Neuron (in vitro differentiated cells): Measurements from ENCODE around the gene BRDT.
"Not testable (repeated sequence)": the region's sequence is repeated elsewhere in the genome, so short reads cannot be mapped to it uniquely, and the experiment has no call there.

ENCODE experiments used
- H2AFZ ChIP-seq: one replicate; pipeline ENCODE4 v1.6.1; 2013; ENCODE audit warnings: low read depth, mild to moderate bottlenecking, inconsistent platforms, low read length, moderate library complexity
- H3K27me3 ChIP-seq: one replicate; pipeline ENCODE4 v1.6.1; 2013; ENCODE audit warnings: low read length; ENCODE audit not compliant: insufficient read depth
- H3K36me3 ChIP-seq: one replicate; pipeline ENCODE4 v1.6.1; 2013; ENCODE audit warnings: low read length; ENCODE audit not compliant: insufficient read depth
- H3K4me1 ChIP-seq: one replicate; pipeline ENCODE4 v1.6.1; 2013; ENCODE audit warnings: low read length; ENCODE audit not compliant: insufficient read depth
- H3K4me3 ChIP-seq: 2 replicates; pipeline ENCODE4 v1.5.1; 2013; ENCODE audit warnings: mild to moderate bottlenecking, low read length, moderate library complexity
- H3K9me3 ChIP-seq: one replicate; pipeline ENCODE4 v1.6.1; 2013; ENCODE audit warnings: low read length

Gene BRDT

GRCh38 chr1:92016720-92017316 lies 67.6 kb downstream of the BRDT start:
- no peaks in the 10 kb centered on the region for H3K9me3 ChIP-seq

DNA sequence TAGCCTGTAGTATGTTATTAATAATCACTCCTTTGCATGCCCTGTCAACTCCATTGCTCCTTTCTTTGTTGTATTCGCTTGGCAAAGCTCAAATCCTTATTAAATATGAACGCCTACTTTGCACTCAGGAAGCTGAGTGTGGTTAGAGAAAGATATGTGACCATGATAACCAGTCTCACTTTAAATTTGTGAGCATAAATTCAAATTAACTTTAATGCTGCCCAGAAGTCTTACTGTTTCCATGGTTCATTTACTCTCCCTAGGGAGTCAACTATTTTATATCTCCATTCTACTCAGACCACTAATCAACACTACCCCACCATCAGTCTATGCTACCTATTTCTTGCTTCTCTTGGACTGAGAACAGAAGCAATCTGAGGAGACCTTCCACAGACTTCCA lies 68.5 kb downstream of the BRDT start:
- H3K4me3 ChIP-seq, result no peak overlapping the region
- no peaks in the 10 kb centered on the region for H3K36me3 ChIP-seq
- no peaks in the 10 kb centered on the region for H3K4me1 ChIP-seq
- no peak overlapping the region for H2AFZ ChIP-seq
- peaks cover 3% of the 10 kb centered on the region for H3K9me3 ChIP-seq
- no peaks in the 10 kb centered on the region for H3K27me3 ChIP-seq

More at GRCh38 chr1:92016720-92017316, 67.6 kb downstream of the BRDT start:
- Histone ChIP-seq H3K4me1 (no peaks in the 10 kb centered on the region), H3K27me3 (no peaks in the 10 kb centered on the region), H3K36me3 (no peaks in the 10 kb centered on the region), H3K4me3 (no peak overlapping the region), H2AFZ (no peak overlapping the region)

- H3K4me1 ChIP-seq, H3K36me3 ChIP-seq, H3K9me3 ChIP-seq, H3K4me3 ChIP-seq, H2AFZ ChIP-seq, H3K27me3 ChIP-seq: not testable (repeated sequence)
Measured at GRCh38 chr1:92026042-92026441, 76.8 kb downstream of the BRDT start.

DNA sequence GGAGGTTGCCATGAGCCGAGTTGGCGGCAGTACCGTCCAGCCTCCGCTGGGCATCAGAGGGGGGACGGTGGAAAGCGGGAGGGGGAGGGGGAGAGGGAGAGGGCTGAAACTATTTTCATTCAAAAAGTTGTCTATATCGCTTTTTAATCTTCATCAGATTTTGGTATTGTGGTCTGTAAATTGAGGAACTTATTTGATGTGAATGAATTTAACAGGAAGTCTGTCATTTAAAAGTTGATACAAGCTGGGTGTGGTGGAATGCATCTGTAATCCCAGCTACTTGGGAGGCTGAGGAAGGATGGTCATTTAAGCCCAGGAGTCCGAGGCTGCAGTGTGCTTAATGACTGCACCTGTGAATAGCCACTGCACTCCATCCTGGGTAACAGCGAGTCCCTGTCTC lies 77.6 kb downstream of the BRDT start:
- no peaks in the 10 kb centered on the region for H3K36me3 ChIP-seq
- peaks cover 9% of the 10 kb centered on the region for H3K4me1 ChIP-seq
- H3K27me3 ChIP-seq, result no peaks in the 10 kb centered on the region
- no peak overlapping the region for H3K4me3 ChIP-seq
- H3K9me3 ChIP-seq, result peaks cover 3% of the 10 kb centered on the region
- H2AFZ ChIP-seq, result no peak overlapping the region

- H3K4me1 ChIP-seq, result peaks cover 9% of the 10 kb centered on the region
- H3K4me3 ChIP-seq, result peak overlapping the region; percentile 59
Measured at GRCh38 chr1:92029241-92029922, 80.2 kb downstream of the BRDT start.

GRCh38 chr1:92030656-92031107 lies 81.5 kb downstream of the BRDT start:
- no peaks in the 10 kb centered on the region for H3K9me3 ChIP-seq
- peak overlapping the region; percentile 77 for H2AFZ ChIP-seq
- peak overlapping the region; percentile 59 for H3K4me3 ChIP-seq

More at GRCh38 chr1:92029241-92029922, 80.2 kb downstream of the BRDT start:
- H3K27me3 ChIP-seq, result no peaks in the 10 kb centered on the region
- no peaks in the 10 kb centered on the region for H3K9me3 ChIP-seq
- no peak overlapping the region for H2AFZ ChIP-seq
- H3K36me3 ChIP-seq, result no peaks in the 10 kb centered on the region

GRCh38 chr1:92031281-92032110 lies 82.3 kb downstream of the BRDT start:
- no peaks in the 10 kb centered on the region for H3K27me3 ChIP-seq
- H3K9me3 ChIP-seq, result no peaks in the 10 kb centered on the region
- no peak overlapping the region for H3K4me3 ChIP-seq
- H3K4me1 ChIP-seq, result peaks cover 14% of the 10 kb centered on the region
- peak overlapping the region; percentile 77 for H2AFZ ChIP-seq
- H3K36me3 ChIP-seq, result no peaks in the 10 kb centered on the region

More at GRCh38 chr1:92030656-92031107, 81.5 kb downstream of the BRDT start:
- no peaks in the 10 kb centered on the region for H3K36me3 ChIP-seq
- peaks cover 9% of the 10 kb centered on the region for H3K4me1 ChIP-seq
- no peaks in the 10 kb centered on the region for H3K27me3 ChIP-seq

DNA sequence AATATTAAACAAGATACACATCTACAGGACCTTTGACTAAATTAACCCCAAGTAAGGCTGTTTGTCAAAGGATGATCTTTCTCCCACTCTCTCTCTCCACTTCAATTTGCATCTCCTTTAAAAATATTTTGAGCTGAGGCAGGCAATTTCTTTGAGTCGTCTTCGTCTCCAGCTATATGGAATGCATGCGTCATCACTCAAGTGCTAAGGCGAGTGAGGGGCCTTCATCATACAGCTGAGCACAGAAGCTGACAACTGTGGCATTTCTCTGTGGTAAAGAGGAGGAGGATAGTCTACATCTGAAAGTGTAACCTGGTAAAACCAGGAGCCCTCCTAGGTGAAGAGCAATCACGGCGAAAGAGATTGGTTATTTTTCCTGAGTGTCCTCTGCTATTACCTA lies 88.2 kb downstream of the BRDT start:
- no peaks in the 10 kb centered on the region for H3K27me3 ChIP-seq
- H3K4me3 ChIP-seq, result peak overlapping the region; percentile 12
- peak overlapping the region; percentile 12 for H2AFZ ChIP-seq
- no peaks in the 10 kb centered on the region for H3K9me3 ChIP-seq
- peaks cover 27% of the 10 kb centered on the region for H3K4me1 ChIP-seq
- no peaks in the 10 kb centered on the region for H3K36me3 ChIP-seq

DNA sequence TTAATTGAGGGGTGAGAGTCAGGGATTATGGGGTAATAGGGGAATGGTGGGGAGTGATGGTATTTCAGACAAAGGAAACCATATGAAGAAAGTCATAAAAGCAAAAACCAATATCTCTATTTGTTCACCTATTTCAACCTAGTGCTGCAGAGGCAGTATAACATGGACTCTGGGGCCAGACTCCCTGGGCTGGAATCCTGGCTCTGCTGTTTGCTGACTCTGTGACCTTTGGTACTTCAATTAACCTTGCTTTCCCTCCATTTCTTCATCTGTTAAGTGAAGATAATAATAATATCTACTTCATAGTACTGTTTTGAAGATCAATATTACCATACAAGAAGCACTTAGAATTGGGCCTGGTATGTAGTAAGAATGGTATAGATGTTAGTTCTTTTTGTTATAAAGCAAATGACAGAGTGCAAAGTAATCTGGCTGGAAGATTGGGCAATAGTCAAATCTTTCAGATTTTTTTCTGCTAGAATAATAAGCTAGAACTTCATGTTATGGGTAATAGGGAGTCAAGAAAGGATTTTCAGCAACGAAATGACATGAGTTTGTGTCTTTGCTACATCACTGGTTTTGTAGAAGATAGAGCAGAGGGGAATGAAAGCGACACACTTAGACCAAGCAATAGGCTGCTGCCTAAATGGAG lies 89.6 kb downstream of the BRDT start:
- Histone ChIP-seq H3K9me3 (no peaks in the 10 kb centered on the region), H3K36me3 (no peaks in the 10 kb centered on the region), H3K27me3 (no peaks in the 10 kb centered on the region)

DNA sequence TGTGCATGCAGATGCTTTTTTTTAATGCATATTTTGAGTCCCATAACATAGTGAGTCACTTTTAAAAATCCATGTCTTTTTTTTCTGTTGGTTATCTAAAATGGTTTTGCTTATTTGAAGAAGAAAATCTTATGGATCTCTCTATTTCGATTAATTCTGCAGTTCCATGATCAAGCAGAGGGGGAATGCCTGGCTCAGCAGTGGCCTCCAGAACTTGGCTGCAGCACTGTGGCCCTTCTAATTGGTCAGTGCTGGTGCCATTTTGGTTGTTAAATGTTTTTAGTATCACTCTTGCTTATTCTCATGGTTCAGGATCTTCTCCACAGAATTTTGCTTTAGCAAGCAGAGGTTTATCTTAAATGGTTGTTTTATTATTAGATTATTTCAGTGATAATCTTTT lies 91.8 kb downstream of the BRDT start:
- H3K36me3 ChIP-seq, result no peaks in the 10 kb centered on the region
- no peaks in the 10 kb centered on the region for H3K9me3 ChIP-seq
- no peak overlapping the region for H3K4me3 ChIP-seq
- peaks cover 27% of the 10 kb centered on the region for H3K4me1 ChIP-seq
- no peak overlapping the region for H2AFZ ChIP-seq
- no peaks in the 10 kb centered on the region for H3K27me3 ChIP-seq

More for the DNA sequence above, 89.6 kb downstream of the BRDT start:
- no peak overlapping the region for H3K4me3 ChIP-seq
- H3K4me1 ChIP-seq, result peaks cover 27% of the 10 kb centered on the region
- no peak overlapping the region for H2AFZ ChIP-seq

- Histone ChIP-seq H3K4me1 (peaks cover 3% of the 10 kb centered on the region), H3K4me3 (no peak overlapping the region), H3K27me3 (no peaks in the 10 kb centered on the region), H2AFZ (no peak overlapping the region), H3K36me3 (no peaks in the 10 kb centered on the region), H3K9me3 (no peaks in the 10 kb centered on the region)
Measured at GRCh38 chr1:92043621-92044020, 94.4 kb downstream of the BRDT start.

DNA sequence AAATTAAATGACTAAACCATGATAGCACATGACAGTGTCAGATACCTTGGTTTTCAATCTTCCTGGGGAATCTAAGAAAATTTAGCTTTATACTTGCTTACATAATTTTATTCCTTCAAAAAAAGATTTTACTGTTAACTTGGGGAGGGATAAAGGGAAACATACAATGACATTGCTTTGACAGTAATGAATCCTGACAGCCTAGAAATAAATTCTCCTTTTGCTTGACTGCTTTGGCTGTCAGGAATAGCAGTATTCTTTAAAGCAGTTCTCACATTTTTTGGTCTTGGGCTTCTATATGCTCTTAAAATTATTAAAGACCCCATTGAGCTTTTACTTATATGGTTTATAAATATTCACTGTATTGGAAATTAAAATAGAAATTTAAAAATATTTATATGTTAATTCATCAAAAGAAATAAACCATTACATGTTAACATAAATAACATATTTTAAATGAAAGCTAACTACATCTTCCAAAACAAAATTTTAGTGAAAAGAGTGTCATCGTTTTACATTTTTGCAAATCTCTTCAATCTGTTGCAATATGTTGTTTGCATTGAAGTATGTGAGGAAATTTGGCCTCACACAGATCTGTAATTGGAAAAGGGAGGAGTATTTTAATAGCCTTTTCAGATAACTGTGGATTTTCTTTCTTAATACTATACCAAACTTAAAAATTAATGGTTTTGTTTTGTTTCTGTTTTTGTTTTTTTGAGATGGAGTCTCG lies 96.7 kb downstream of the BRDT start:
- no peaks in the 10 kb centered on the region for H3K36me3 ChIP-seq
- no peak overlapping the region for H3K4me3 ChIP-seq
- no peaks in the 10 kb centered on the region for H3K9me3 ChIP-seq
- H2AFZ ChIP-seq, result no peak overlapping the region
- H3K27me3 ChIP-seq, result no peaks in the 10 kb centered on the region
- no peaks in the 10 kb centered on the region for H3K4me1 ChIP-seq
